HG02970 (cell line): ENCODE data around the gene SLC30A3.

ENCODE experiments used
- ATAC-seq: cut with Tn5 transposase; IDR thresholded peaks from one replicate; pipeline ENCODE4 v1.9.1; 2021; ENCODE audit warnings: mild to moderate bottlenecking, moderate library complexity, moderate number of reproducible peaks; ENCODE audit not compliant: unreplicated experiment, low FRiP score

The SLC30A3 gene

GRCh38 chr2:27261926-27262298 is 935 bp downstream of the SLC30A3 start:
- no peak for ATAC-seq

GRCh38 chr2:27261241-27261925 is 1.5 kb downstream of the SLC30A3 start:
- no peak for ATAC-seq

- no peak for ATAC-seq
Measured at GRCh38 chr2:27258051-27258450, 4.8 kb downstream of the SLC30A3 start.

GRCh38 chr2:27256855-27257454 is 5.9 kb downstream of the SLC30A3 start:
- no peak for ATAC-seq

- no peak for ATAC-seq
Measured at GRCh38 chr2:27255660-27256059, 7.2 kb downstream of the SLC30A3 start.

GRCh38 chr2:27255187-27255586 is 7.7 kb downstream of the SLC30A3 start:
- no peak for ATAC-seq

GRCh38 chr2:27251766-27252165 is 11.1 kb downstream of the SLC30A3 start:
- no peak for ATAC-seq

GRCh38 chr2:27250652-27251379 is 12.0 kb downstream of the SLC30A3 start:
- ATAC-seq, result no peak

GRCh38 chr2:27249891-27250651 is 12.8 kb downstream of the SLC30A3 start:
- ATAC-seq, result no peak

- ATAC-seq, result no peak
Measured at GRCh38 chr2:27249159-27249890, 13.5 kb downstream of the SLC30A3 start.

- no peak for ATAC-seq
Measured at GRCh38 chr2:27247893-27248292, 15.0 kb downstream of the SLC30A3 start.

- no peak for ATAC-seq
Measured at GRCh38 chr2:27245626-27246025, 17.2 kb downstream of the SLC30A3 start.

GRCh38 chr2:27245116-27245515 is 17.7 kb downstream of the SLC30A3 start:
- no peak for ATAC-seq

- ATAC-seq, result no peak
Measured at GRCh38 chr2:27243391-27244130, 19.3 kb downstream of the SLC30A3 start.

- ATAC-seq, result no peak
Measured at GRCh38 chr2:27242614-27242951, 20.3 kb downstream of the SLC30A3 start.

GRCh38 chr2:27241761-27242613 is 20.9 kb downstream of the SLC30A3 start:
- no peak for ATAC-seq

- no peak for ATAC-seq
Measured at GRCh38 chr2:27240406-27240805, 22.4 kb downstream of the SLC30A3 start.

GRCh38 chr2:27238976-27239375 is 23.9 kb downstream of the SLC30A3 start:
- ATAC-seq, result no peak
